ENCODE measurements around the gene TAS1R2.

TAS1R2 gene

GRCh38 chr1:18796950-18797349, 62.5 kb downstream of the TAS1R2 start:
- no peak for DNase-seq

DNA sequence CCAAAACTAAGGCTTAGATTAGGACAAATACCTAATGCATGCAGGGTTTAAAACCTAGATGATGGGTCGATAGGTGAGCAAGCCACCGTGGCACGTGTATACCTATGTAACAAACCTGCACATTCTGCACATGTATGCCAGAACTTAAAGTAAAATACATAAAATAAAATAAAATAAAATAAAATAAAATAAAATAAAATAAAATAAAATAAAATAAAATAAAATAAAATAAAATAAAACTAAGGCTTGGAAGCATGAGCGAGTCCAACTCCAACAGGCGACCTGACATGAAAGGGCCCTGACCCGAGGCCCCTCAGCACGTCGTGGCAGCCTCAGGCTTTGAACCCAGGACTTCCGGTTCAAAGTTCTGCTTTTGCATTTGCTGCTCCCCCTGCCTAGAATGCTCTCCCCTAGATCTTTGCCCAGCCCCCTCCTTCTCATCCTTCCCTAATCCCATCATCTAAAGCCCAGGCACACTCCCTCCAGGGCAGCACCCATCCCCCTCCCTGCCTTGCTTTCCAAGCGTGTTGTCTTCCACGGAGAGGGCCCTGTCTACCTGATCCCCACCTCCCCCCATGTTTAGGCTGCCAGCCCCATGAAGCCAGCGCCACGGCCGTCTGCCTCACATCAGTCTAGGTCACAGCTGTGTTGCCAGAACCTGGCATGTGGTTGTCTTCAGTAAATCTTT, 64.3 kb downstream of the TAS1R2 start:
- no peak for DNase-seq

DNA sequence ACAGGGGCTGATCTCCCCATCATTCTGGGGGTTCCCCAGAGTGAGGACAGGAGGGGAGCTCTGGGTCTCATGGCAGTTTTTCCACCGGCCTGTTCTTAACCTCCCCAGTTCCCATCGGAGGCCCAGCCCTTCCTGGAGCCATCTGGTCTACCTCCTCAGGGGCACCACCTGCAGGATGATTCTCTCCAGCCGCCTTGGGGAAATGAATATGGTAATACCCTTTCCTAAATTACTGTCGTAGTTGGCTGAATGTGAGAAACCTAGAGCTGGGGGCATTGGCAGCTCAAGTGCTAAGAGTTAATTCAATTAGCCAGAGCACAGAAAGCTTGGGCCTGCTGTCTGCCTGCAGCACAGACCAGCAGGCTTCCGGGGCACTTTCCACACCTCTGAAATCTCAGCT, 64.9 kb downstream of the TAS1R2 start:
- no peak for DNase-seq

GRCh38 chr1:18794051-18794450, 65.4 kb downstream of the TAS1R2 start:
- no peak for DNase-seq

DNA sequence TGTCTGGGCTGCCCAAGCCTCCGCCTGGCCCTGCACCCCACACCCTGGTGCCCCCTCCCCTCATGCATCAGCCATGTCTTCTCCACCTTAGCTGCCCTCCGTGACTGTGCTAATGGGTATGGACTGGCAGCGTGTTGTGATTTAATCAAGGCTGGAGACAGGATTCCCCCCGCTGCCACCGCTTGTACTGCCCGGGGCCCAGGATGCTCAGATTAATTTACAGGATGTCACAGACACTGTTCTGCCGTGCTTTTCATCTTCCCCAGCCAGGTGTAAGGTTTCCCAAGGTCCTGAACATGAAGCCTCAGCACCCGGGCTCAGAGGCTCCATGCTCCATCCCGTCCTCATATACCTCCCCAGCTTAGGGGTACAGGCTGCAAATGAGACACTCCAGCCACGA, 66.3 kb downstream of the TAS1R2 start:
- no peak for DNase-seq

DNA sequence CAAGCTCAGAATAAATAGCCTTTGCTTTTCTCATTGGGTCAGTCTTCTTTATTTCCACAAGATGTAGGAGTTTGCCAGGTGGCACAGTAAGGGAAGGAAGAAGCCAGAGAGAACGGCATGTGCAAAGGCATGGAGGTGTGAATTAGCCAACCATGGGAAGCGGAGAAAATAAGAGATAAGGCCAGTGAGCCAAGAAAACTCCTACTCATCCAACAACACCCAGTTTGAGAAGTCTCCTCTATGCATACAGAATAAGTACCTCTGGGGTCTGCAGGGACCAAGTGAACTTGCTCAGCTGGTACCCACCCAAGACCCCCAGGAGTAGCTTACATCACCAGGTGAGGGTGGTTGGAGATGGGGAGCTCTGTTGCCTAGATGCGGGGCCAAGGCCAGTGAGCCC, 66.7 kb downstream of the TAS1R2 start:
- no peak for DNase-seq

Data from kidney glomerular epithelial cell (primary cell).